ENCODE data around the gene PHLPP1.

GRCh38 chr18:62720048-62720447 lies 4.7 kb downstream of the PHLPP1 start:
- TF ChIP-seq BCL11A (tag by site-specific recombination; IDR thresholded peaks at IDR 0.05; ENCODE audit: low read depth) (no peak), ZNF654 (tag by site-specific recombination; IDR thresholded peaks at IDR 0.05; ENCODE audit: low read depth) (no peak), CTCF (tag by site-specific recombination; IDR thresholded peaks at IDR 0.05) (no peak), SALL2 (tag by site-specific recombination; IDR thresholded peaks at IDR 0.05; ENCODE audit: borderline replicate concordance) (no peak), ZNF114 (tag by site-specific recombination; IDR thresholded peaks at IDR 0.05) (no peak), ZNF660 (tag by site-specific recombination; IDR thresholded peaks at IDR 0.05) (no peak), ZNF174 (tag by site-specific recombination; IDR thresholded peaks at IDR 0.05) (no peak), ZNF157 (tag by site-specific recombination; IDR thresholded peaks at IDR 0.05) (no peak), ZNF391 (tag by site-specific recombination; IDR thresholded peaks at IDR 0.05; ENCODE audit: borderline replicate concordance, low read depth) (no peak), ZFP3 (tag by site-specific recombination; IDR thresholded peaks at IDR 0.05; ENCODE audit: low read depth) (no peak), ZBTB17 (tag by site-specific recombination; IDR thresholded peaks at IDR 0.05) (no peak)
